ENCODE results near the gene RBM47.

- TF ChIP-seq ZNF747 (tag by site-specific recombination; IDR thresholded peaks at IDR 0.05) (no peak), ZNF664 (tag by site-specific recombination; IDR thresholded peaks at IDR 0.05) (no peak), HIC1 (tag by site-specific recombination; IDR thresholded peaks at IDR 0.05) (no peak), REST (tag by site-specific recombination; IDR thresholded peaks at IDR 0.05) (no peak), CTCF (tag by site-specific recombination; IDR thresholded peaks at IDR 0.05) (no peak)
These were observed 249.0 kb downstream of the RBM47 start for GRCh38 chr4:40380647-40381046.
